ENCODE results near the gene CPED1.
"Not testable (repeated sequence)": the region's sequence is repeated elsewhere in the genome, so short reads cannot be mapped to it uniquely, and the experiment has no call there.

The CPED1 gene

DNA sequence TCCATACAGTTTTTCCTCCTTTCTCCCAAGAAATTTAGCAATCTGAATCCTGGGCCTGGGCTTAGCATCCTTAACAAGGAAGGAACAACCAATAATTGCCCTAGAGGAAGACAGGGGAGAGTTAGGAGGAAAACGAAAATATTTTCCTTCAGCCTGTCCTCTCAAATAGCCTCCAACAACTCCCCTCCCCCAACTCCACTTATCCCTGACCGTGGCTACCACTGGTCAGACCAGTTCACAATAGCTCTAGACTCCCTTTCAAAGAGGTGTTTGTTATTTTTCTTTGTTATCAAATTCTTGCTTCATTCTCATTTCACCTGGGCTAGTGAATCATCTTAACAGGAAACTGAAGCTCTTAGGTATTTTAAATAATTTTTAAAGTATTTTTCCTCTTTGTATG, 114.1 kb downstream of the CPED1 start:
- no peak for DNase-seq

DNA sequence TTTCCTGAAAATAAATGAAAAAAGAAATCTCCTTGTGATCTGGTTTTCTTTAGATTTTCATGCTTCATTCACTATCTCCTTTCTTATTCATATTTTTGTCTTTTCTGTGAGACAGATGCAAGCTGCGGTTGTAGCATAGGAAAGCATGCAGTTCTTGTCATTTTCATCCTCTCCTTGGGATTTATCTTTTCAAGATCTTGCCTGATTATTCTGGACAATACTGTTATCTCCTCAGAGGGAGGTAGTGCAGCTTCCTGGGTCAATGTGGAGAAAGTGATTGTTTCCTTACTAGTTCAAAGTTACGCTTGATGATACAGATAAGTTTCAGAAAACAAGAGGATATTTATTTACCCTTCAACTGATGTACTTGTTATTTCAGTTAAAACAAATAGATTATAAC, 114.6 kb downstream of the CPED1 start:
- no peak for DNase-seq

DNA sequence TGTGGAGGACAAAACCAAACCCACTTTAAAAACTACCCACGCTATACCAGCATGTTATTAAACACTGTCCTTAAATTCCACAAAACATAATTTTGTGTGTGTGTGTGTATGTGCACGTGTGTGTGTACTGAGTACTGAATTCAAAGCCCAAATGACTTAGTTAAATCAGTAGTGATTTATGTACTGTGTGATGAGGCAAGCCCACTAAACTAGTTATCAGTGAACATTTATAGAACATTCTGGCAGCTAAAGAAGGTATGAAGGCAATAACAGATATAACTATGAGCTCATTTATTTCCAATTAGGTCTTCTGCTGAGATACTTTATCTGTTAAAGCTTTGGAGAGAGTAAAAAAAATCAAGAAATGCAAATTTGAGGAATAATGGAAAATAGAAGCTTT, 115.1 kb downstream of the CPED1 start:
- DNase-seq: no peak

DNA sequence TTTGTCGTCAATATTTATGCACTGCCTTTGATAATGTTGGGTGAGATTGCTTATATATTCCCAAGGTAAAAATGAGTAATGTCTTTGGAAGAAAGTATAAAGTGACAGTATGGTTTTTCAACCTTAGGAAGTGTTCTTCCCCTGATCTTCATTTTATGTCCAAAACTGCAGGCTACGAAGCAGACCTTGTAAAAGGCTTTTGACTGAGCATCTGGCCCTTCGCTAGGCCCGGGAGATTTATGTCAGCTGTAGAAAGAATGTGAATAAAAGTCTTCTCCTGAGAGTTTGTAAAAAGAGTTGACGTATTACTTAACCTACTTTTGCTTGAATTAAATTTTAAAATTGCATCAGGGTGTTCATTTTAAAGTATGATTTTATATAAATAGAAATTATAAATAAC, 116.8 kb downstream of the CPED1 start:
- DNase-seq: no peak

DNA sequence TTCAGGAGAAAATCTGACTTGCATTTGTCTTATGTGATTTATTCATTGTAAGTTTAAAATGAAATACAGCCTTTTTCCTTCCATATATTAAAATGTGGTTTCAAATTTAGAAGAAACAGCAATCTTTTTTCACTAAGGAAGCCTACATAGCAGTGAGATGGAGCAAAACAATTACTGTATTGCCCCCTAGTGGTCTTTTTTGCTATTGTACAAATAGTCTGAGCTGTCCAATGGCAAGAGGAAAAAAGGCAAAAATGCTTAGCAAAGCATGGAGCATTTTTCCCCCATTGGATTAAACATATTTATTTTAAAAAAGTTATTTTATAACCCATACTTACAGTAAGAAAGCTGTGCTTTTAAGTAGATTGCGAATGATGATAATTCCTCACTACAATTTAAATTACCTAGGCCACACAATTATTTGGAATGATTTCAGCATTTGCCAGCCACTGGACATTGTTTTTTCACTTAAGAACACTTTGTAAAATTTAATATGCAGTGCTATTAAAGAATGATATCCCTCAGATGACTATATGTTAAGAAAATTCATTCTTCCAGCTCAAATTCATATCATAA, 119.5 kb downstream of the CPED1 start:
- no peak for DNase-seq

DNA sequence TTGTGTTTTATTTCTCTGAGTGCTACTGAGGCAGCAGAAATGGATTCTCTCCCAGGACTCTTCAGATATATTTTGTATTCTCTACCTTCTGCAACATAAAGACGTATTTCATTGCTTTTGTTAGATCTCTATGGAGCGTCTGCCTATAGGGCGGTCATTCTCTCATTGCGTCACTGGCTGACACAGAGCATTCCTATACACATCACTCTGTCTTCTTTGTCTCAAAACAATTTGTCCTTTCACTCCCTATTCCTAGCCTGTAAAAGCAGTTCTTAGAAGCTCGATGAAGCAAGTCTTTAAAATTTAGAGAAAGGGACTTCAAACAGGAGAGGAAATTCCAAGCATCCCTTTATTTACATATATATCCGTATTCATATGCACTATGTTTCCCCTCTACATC, 120.6 kb downstream of the CPED1 start:
- DNase-seq: no peak

DNA sequence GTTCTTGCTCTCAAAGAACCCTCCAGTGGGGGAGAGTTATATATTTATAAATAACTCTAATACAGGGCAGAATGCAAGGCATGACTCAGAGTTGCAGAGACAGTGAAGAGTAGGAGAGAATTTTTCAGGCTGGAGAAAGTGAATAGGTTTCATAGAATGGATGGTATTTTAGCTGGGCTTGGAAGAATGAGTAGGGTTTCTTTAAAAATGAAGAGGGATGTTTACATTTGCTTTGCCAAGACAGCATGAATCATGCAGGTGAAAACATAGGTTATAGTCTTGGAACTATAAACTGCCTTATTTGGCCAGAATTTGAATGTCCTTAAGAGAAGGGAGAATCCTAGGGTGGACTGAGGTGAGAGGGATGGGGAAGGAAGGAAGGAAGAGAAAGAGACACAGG, 124.8 kb downstream of the CPED1 start:
- DNase-seq: no peak

DNA sequence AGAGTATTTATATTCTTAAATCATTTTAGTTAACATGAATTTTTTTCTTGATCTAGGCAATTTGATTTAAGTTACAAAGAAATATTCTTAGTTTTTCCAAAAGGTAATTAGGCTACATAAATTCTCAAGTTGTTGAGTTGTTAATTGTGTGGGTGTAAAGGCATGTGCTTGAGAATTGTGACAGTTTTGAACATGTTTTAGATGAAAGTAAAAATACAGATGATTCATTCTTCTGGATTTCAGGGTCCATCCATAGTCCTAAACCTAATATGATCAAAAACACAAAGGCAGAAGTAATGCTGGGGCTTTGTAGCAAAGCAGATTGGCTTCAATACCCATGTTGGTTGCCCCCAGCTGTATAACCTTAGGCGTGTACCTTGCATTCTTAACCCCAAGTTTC, 127.9 kb downstream of the CPED1 start:
- no peak for DNase-seq

DNA sequence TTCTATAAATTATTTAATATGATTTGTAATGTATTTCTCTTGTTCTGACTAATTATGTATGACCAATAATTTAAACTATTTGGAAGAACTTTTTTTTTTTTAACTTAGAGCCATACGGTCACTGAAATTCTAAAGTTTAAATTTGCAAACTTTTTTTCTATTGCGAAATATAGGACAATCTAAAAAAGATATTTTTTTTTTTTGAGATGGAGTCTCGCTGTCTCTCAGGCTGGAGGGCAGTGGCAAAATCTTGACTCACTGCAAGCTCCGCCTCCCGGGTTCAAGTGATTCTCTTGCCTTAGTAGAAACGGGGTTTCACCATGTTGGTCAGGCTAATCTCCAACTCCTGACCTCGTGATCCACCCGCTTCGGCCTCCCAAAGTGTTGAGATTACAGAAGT, 130.5 kb downstream of the CPED1 start:
- no peak for DNase-seq

DNA sequence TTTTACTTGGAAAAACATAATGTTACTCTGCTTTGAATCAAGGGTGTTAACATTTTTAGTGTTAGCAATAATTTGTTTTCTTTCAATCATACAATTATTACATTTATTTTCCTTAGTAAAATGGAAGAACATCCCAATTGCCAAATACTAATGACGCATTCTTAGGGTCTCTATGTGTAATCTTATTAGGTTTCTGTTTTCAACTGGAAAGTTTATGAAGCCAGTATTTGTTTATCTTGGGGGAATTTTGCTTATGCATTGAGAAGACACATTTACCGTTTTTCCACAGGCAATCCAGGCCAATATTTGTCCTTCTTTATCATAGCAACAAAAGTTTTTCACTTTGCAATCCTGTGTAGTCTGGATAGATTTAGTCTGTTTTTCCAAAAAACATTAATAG, 134.5 kb downstream of the CPED1 start:
- DNase-seq: no peak

DNA sequence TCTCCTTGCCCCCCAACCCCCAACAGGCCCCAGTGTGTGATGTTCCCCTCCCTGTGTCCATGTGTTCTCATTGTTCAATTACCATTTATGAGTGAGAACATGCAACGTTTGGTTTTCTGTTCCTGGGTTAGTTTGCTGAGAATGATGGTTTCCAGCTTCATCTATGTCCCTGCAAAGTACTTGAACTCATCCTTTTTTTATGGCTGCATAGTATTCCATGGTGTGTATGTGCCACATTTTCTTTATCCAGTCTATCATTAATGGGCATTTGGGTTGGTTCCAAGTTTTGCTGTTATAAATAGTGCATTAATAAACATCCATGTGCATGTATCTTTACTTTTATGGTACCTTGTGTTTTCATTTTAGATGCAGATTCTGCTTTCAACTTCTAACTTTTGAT, 136.9 kb downstream of the CPED1 start:
- DNase-seq: not testable (repeated sequence)

DNA sequence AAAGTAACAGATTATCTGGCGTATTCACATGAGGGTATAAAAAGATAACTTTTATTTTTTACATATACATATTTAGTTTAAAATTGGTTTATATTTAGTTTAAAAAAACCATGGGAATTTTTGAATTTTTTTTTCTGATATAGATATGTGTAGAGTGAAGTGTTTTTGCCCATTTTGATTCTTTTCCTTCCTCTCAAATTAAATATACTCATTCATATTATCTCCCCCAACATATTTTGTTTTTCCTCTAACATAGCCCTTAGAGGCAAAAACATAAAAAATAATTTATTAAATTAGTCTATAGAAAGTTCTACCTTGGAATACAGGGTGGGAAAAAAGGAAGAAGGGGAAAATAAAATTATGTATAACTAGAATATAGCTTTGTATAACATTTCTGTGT, 137.7 kb downstream of the CPED1 start:
- DNase-seq: no peak

DNA sequence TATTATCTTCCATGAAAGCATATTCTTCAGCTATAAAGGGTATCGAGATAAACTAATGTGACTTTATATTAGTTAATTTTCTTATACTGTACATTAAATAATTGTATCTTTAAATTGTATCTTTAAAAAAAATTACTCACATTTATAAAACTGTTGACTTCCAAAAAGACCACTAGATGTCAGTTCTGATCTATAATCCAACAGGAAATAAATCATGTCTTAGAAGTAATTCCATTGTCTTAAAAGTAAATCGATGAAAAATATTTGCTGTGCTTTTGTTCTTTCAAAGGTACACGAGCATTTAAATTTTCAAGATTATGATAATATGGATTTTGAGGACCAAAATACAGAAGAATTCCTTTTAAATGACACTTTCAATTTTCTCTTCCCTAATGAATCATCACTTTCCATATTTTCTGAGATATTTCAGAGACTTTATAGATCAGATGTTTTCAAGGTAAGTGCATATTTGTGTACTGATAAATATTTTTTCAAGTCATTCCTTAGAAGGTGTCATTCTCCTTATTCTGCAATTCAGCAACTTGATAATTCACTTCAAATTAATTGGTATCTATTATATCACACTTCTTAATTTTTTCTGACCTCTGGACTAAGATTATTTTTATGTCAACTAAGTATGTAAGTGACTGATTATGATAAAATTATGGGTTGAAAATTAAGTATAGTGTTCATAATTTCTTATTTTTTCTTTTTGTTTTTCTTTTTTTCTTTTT, 138.5 kb downstream of the CPED1 start:
- DNase-seq: no peak

DNA sequence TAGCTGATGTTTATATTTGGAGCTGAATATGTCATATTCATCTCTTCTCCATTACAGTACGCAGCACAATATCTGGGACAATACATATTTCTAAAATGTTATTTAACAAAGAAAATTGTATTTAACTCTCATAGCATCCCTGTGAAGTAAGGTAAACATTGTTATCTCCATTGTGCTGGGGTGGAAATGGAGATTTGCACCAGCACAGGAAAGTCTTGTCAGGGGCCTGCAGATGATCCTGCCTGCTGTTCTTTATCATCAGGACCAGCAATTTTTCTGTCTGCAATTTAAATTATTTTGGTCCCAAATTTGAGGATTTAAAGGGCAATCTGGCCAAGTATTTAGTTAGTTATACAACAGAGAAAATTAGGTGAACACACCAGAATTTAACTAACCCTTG, 144.4 kb downstream of the CPED1 start:
- no peak for DNase-seq

DNA sequence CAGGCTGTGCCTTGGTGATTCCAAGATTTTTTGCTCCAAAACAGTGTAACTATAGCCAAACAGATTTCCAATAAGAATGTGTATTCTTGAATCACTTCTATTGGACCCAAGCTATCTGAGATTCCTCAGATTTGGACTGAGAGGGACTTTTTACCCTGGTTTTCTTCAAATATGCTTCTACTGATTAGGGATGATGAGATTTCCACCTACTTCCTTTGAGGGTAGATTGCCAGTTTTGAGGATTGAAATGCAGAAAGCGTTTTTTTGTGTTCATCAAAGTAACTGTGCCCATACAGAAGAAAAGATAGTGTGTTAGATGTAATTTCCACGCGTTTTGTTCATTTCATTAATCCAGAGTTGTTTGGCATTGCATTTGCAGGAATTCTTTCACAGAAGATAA, 144.9 kb downstream of the CPED1 start:
- no peak for DNase-seq

DNA sequence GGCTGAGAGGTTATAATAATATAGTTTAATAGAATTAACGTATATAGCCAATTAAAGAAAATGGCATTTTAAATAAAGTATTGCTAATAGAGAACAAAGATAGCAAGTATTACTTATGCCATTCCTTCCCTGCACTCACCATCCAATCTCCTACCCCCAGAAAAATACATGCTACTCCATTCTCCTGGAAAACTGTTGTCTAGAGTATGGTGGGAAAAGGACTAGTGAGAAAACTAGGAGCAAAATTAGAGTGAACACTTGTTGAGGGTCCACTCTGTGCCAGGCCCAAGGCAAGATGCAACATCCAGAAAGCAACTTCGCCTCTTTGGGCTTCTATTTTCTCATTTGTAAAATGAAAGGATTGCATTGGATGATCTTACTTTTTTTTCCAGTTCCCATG, 149.1 kb downstream of the CPED1 start:
- DNase-seq: no peak

DNA sequence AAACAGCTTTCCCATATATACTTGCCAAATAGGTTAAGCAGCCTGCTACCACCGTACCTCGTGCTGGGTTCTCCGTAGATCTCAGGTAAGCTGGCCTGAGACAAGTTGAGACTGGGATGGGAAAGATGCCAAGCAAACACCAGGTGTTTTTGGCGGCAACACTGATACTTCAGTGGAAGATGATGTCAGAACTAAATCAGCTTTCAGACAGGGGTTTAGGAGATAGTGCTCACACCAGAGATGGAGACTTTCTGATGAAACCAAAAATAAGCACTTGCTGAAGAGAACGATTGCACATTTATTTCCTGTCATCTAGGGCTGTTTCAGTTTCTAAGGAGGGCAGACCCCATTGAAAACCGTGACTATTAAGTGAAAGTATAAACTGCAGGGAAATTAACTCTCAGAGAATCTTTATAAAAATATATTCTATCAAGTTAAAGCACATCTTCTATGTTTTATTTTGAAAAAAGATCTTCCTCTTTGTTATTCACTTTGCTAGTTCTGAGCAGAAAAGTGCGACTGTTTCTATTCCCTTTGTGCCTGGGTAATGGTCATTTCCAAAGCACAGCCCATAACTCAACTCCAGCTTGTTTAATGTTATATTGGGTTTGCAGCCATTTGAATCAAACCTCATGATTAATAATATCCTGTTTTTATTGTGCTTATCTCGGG, 149.9 kb downstream of the CPED1 start:
- no peak for DNase-seq

DNA sequence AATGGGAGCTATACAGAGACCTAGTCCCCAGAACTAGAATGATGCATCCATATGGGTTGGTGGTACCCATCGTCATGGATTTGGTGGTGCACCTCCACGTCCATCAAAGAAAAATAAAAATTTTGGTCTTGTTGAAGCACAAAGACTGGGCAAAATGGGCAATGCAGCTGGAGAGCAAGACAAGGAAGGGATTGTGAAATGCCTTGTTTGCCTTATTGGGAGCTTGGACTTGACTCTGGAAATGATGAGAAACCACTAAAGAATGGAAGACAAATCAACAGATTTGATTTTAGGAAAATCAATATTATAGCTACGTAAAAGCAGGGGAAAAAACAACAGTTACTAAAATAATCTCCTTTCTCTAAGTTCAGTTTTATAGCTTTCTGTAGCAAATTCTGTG, 150.9 kb downstream of the CPED1 start:
- DNase-seq: no peak

DNA sequence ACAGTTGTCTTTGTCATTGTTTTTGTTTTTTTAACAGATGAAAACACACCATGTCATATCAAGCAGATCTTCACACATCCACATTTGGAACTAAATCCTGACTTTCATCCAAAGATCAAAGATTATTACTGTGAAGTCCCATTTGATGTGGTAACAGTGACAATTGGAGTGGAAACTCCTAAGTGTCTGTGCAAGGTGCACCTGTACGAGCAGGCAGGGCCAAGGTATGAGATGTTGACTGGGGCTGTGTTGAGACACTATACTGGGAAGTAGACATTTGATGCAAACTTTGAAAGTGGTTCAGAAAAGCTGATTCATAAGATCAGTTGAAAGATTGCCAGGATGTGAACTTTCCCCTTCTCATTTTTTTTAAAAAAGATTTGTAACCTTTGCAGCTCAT, 152.3 kb downstream of the CPED1 start:
- DNase-seq: no peak

DNA sequence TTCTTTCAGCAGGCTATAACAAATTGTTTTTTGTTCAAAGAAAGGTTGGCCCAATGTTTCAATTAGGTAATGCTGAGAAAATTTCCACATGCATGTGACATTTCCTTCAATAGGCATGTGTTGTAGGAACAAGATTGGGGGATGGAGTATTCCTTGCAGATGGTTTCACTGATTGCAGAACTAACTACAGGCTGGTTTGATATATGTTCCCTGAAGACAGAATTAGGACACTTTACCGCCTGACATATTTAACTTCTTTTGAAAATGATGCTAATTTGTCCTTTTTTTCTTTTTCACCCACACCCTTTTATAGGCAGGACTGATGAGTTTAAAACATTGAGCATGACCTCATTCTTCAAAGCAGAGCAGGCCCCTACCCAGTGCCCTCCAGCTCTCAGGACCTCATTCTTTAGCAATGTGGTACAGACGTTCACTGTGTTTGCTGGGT, 163.3 kb downstream of the CPED1 start:
- DNase-seq: no peak

DNA sequence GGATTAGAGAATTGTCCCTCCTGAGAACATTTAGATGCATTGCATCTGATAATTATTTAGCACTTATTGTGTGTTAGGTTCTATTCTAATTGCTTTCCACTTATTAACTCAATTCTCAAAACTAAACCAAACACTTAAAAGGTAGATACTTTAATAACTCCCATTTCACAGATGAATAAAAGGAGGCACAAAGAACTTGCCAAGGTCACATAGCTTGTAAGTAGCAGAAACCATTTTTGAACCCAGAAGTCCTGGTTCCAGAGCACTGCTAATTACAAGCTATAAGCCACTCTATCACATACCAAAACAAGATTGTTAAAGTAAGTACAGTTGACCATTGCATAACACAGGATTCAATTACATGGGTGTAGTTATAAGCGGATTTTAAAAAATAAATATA, 164.9 kb downstream of the CPED1 start:
- no peak for DNase-seq

DNA sequence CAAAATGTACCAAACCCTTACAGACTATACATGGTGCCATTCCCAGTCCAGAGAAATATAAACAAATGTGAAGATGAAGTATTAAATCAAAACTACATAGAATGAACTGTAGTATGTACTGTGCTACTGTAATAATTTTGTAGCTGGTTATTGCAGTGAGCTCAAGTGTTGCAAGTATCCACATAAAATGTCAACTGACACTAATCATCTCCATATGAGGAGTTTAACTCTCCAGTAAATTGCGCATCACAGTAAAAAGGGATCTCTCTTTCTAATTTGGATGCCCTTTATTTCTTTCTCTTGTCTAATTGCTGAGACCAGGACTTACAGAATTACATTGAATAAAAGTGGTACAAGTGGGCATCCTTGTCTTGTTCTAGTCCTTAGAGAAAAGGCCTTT, 165.5 kb downstream of the CPED1 start:
- no peak for DNase-seq

DNA sequence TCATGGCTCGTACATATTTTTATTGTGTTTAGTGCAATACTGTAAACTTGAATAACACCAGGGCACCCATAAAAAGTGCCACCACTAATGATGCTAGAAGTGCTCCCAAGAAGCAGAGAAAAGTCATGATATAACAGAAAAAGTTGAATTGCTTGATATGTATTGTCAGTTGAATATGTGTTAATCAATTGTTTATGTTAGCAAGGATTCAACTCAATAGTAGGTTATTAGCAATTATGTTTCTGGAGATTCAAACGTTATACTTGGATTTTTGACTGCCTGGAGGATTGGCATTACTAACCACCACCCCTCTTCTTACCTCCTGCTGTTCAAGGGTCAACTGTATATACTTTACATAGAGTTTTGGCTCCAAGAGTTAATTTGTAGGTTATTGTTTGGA, 168.3 kb downstream of the CPED1 start:
- DNase-seq: no peak

DNA sequence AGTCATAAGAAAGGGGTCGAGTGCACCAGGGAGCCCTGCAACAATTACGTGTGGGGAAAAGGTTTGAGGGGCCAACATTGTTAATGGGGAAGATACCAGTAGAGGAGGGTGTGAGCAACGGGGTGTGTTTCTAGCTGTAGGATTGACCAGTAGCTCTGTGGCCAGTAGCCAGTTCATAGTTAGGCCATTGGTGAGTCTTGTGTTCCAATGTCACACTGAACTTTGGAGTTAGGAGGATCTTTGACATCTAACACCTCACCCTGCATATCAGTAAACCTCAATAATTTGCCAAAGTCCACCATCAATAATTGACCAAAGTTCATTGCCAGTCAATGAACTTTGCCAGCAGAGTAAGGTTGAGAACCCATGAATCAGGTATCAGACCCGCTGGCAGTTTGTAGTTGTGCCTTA, 168.8 kb downstream of the CPED1 start:
- no peak for DNase-seq
